Panc1 (cell line): ENCODE measurements around the gene THBS1. TPM values are rescaled to one million over a fixed set of nuclear protein-coding genes. Genes with fewer than 3 reads are reported as not detected.

ENCODE experiments used
- ATAC-seq: fragments of 200-7000 bp; cut with Tn5 transposase; 2 replicates; pipeline ENCODE4 v1.9.1; 2020; ENCODE audit warnings: mild to moderate bottlenecking, moderate library complexity
- BruUV-seq: library from RNA; stranded (reverse); fragments of 400-500 nt; replicated peaks from 2 replicates; lab custom pipeline; 2021; lab: Mats Ljungman, UMichigan
- CTCF ChIA-PET: fragments of 300-600 bp; sonication (Branson Sonifier 250); formaldehyde crosslinking; loops from one replicate; lab custom pipeline; 2022; ENCODE audit warnings: antibody characterized with exemption; lab: Charles Lee
- POLR2A ChIA-PET: fragments of 300-600 bp; sonication (Branson Sonifier 250); formaldehyde crosslinking; loops from one replicate; lab custom pipeline; 2022; ENCODE audit warnings: antibody characterized with exemption; lab: Charles Lee
- DNase-seq: peaks from one replicate; pipeline ENCODE4 v3.0.0-alpha.2; 2010; ENCODE audit warnings: low read depth, low spot score
- H3K27ac ChIP-seq: 2 replicates; pipeline ENCODE4 v1.5.1; 2011; ENCODE audit warnings: mild to moderate bottlenecking, low read length, inconsistent platforms
- H3K27me3 ChIP-seq: fragments of 200-500 bp; sonication (Bioruptor generic); 2 replicates; pipeline ENCODE4 v1.6.0; 2014; ENCODE audit warnings: low read length, inconsistent platforms; ENCODE audit not compliant: control insufficient read depth, insufficient read depth
- H3K36me3 ChIP-seq: fragments of 200-500 bp; sonication (Bioruptor generic); 2 replicates; pipeline ENCODE4 v1.5.1; 2014; ENCODE audit warnings: inconsistent platforms, mild to moderate bottlenecking, low read length, moderate library complexity; ENCODE audit not compliant: control insufficient read depth, insufficient read depth
- H3K4me1 ChIP-seq: 2 replicates; pipeline ENCODE4 v1.5.1; 2011; ENCODE audit warnings: inconsistent platforms, mild to moderate bottlenecking, low read length, moderate library complexity; ENCODE audit not compliant: control insufficient read depth, insufficient read depth
- H3K4me3 ChIP-seq, 2 experiments: 2 replicates each; pipeline ENCODE4 v1.5.1; 2011 to 2012; ENCODE audit warnings: low read depth in 2 of 2, low read length in 2 of 2, mild to moderate bottlenecking in 2 of 2, inconsistent platforms in 1 of 2, moderate library complexity in 1 of 2
- H3K9me3 ChIP-seq: fragments of 200-500 bp; sonication (Bioruptor generic); 2 replicates; pipeline ENCODE4 v1.5.1; 2014; ENCODE audit warnings: low read depth, mild to moderate bottlenecking, inconsistent platforms, low read length, moderate library complexity; ENCODE audit not compliant: control insufficient read depth, insufficient read depth
- POLR2AphosphoS5 ChIP-seq: IDR thresholded peaks from 2 replicates; pipeline ENCODE4 v1.6.1; 2012; ENCODE audit warnings: mild to moderate bottlenecking, low read depth, low read length, moderate library complexity
- SIN3A ChIP-seq: IDR thresholded peaks from 2 replicates; pipeline ENCODE4 v1.6.1; 2012; ENCODE audit warnings: low read depth, mild to moderate bottlenecking, low read length, moderate library complexity, borderline replicate concordance; ENCODE audit not compliant: insufficient read depth
- TCF7L2 ChIP-seq: IDR thresholded peaks from 2 replicates; pipeline ENCODE4 v1.6.1; 2011; ENCODE audit warnings: mild to moderate bottlenecking, low read depth, low read length, inconsistent platforms
- in situ Hi-C: cut with HindIII; loops from 2 replicates; pipeline ENCODE4 v1.10.0; 2016; ENCODE audit warnings: low sequenced_read_pairs, low pct_unique_long_range_greater_than_20kb
- intact Hi-C: fragments of 100-400 bp; cut with micrococcal nuclease; formaldehyde crosslinking; loops from one replicate; pipeline ENCODE4 v1.10.0; 2022; ENCODE audit not compliant: unreplicated experiment
- total RNA-seq: library from RNA; stranded (reverse); gene quantifications from one replicate; pipeline ENCODE4 v1.2.1, GENCODE V29; 2021; ENCODE audit not compliant: unreplicated experiment
- TF ChIP-seq, protein P1 (sequence below): fragments of 450-650 bp; IDR thresholded peaks from 2 replicates; pipeline ENCODE4 v1.5.1; 2017; ENCODE audit warnings: mild to moderate bottlenecking
- TF ChIP-seq, protein P2 (sequence below), 2 experiments: IDR thresholded peaks; 2 replicates each; pipeline ENCODE4 v1.6.1; 2011 to 2012; ENCODE audit warnings: low read depth in 2 of 2, control low read depth in 1 of 2, low read length in 1 of 2, mild to moderate bottlenecking in 1 of 2, moderate library complexity in 1 of 2; ENCODE audit not compliant: insufficient read depth in 1 of 2

THBS1 gene
- total RNA-seq, 1 experiment from 2014 or later, result 61.9 TPM

DNA sequence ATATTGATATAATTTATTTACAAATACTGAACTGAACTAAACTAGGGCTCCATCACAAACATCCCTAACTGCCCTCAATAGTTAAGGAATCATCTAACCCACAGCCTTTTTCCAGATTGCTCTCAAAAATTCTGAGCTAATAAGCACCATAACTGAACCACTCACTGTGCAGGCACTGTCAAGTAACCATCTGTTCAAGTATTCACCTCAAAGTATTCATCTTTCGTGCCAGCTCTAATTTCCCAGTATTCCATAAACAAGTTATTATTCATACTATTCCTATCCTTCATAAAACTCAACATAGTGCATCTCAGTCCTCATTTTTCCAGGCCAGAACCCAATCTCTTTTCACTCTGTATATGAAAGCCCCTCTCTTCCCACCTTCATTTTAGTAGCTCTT, 41.1 kb downstream of the THBS1 start:
- Histone ChIP-seq H3K36me3 (no peaks in the 10 kb centered on the region), H3K4me1 (no peaks in the 10 kb centered on the region; the same call in 1 of the 2 replicates), H3K9me3 (no peaks in the 10 kb centered on the region), H3K4me3 (no peak overlapping the region), H3K27ac (no peak overlapping the region), H3K27me3 (no peaks in the 10 kb centered on the region)
- in situ Hi-C loops (no loop called here), intact Hi-C loops (no loop called here)
- ChIA-PET CTCF (no interaction called here), POLR2A (no interaction called here)
- DNase-seq (no peak), ATAC-seq (no peak)
- TF ChIP-seq, protein P1, sequence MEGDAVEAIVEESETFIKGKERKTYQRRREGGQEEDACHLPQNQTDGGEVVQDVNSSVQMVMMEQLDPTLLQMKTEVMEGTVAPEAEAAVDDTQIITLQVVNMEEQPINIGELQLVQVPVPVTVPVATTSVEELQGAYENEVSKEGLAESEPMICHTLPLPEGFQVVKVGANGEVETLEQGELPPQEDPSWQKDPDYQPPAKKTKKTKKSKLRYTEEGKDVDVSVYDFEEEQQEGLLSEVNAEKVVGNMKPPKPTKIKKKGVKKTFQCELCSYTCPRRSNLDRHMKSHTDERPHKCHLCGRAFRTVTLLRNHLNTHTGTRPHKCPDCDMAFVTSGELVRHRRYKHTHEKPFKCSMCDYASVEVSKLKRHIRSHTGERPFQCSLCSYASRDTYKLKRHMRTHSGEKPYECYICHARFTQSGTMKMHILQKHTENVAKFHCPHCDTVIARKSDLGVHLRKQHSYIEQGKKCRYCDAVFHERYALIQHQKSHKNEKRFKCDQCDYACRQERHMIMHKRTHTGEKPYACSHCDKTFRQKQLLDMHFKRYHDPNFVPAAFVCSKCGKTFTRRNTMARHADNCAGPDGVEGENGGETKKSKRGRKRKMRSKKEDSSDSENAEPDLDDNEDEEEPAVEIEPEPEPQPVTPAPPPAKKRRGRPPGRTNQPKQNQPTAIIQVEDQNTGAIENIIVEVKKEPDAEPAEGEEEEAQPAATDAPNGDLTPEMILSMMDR, result no peak
- TF ChIP-seq SIN3A (no peak), TCF7L2 (no peak), POLR2AphosphoS5 (no peak)
- TF ChIP-seq, protein P2, sequence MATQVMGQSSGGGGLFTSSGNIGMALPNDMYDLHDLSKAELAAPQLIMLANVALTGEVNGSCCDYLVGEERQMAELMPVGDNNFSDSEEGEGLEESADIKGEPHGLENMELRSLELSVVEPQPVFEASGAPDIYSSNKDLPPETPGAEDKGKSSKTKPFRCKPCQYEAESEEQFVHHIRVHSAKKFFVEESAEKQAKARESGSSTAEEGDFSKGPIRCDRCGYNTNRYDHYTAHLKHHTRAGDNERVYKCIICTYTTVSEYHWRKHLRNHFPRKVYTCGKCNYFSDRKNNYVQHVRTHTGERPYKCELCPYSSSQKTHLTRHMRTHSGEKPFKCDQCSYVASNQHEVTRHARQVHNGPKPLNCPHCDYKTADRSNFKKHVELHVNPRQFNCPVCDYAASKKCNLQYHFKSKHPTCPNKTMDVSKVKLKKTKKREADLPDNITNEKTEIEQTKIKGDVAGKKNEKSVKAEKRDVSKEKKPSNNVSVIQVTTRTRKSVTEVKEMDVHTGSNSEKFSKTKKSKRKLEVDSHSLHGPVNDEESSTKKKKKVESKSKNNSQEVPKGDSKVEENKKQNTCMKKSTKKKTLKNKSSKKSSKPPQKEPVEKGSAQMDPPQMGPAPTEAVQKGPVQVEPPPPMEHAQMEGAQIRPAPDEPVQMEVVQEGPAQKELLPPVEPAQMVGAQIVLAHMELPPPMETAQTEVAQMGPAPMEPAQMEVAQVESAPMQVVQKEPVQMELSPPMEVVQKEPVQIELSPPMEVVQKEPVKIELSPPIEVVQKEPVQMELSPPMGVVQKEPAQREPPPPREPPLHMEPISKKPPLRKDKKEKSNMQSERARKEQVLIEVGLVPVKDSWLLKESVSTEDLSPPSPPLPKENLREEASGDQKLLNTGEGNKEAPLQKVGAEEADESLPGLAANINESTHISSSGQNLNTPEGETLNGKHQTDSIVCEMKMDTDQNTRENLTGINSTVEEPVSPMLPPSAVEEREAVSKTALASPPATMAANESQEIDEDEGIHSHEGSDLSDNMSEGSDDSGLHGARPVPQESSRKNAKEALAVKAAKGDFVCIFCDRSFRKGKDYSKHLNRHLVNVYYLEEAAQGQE (IDR thresholded peaks at IDR 0.05; ENCODE audit: insufficient read depth in 1 of 2, low read depth in 2 of 2, low read length in 1 of 2), result no peak
- BruUV-seq, result no TSS peak

DNA sequence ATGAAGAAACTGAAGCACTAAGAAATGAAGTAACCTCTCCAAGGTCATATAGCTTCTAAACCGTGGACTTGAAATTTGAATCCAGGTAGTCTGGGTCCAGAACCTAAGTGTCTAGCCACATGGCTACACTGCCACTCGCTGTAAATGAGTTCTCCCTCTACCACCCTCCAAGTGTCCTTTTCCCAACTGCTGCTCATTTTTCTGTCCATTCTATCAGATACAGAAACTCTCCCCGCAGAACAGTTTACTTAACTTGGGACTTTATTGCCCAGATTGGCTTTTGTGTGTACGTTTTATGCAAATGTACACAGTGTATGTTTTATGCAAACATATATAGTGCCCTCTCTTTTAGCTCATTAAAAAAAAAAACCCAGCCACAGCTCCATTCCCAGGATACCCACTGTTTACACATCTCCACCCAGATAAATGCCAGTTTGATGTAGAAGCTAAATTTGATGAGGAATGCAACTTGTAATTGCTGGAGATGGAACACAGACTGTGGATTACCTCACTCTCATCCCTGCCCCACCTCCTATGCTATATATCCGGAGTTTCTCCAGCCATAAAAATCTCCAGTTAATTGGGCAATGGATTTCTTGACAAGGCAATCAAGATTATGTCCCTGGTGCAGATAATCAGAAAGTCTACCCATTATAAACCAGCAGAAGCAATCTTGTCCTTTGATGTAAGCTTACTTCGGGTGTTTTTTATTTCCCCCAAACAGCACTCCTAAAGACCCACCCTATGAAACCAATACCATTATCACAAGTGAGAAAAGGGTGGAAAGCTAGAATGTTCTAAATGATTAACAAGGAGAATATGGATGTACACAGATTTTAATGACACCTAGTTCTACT, 42.0 kb downstream of the THBS1 start:
- in situ Hi-C loops (no loop called here), intact Hi-C loops (no loop called here)
- Histone ChIP-seq H3K36me3 (no peaks in the 10 kb centered on the region), H3K4me1 (no peaks in the 10 kb centered on the region; the same call in 1 of the 2 replicates), H3K9me3 (no peaks in the 10 kb centered on the region), H3K4me3 (no peak overlapping the region), H3K27ac (no peak overlapping the region), H3K27me3 (no peaks in the 10 kb centered on the region)
- ChIA-PET CTCF (no interaction called here), POLR2A (no interaction called here)
- no peak for DNase-seq
- BruUV-seq, result no TSS peak
- no peak for ATAC-seq
- TF ChIP-seq, protein P2 (IDR thresholded peaks at IDR 0.05; ENCODE audit: insufficient read depth in 1 of 2, low read depth in 2 of 2, low read length in 1 of 2), result no peak
- TF ChIP-seq TCF7L2 (no peak), SIN3A (no peak), POLR2AphosphoS5 (no peak)
- TF ChIP-seq, protein P1, result no peak
